Measurements from ENCODE around the gene ST3GAL3.

GRCh38 chr1:43803105-43803504 lies 95.8 kb downstream of the ST3GAL3 start:
- TF ChIP-seq ZNF416 (CRISPR knock-in tag; IDR thresholded peaks at IDR 0.05) (no peak), FOXP4 (CRISPR knock-in tag; IDR thresholded peaks at IDR 0.05) (no peak), IRF1 (CRISPR knock-in tag; IDR thresholded peaks at IDR 0.05) (no peak), PREB (CRISPR knock-in tag; IDR thresholded peaks at IDR 0.05; ENCODE audit: borderline replicate concordance) (no peak), CTCF (IDR thresholded peaks at IDR 0.05) (no peak), KAT7 (CRISPR knock-in tag; IDR thresholded peaks at IDR 0.05; ENCODE audit: borderline replicate concordance) (no peak), PRDM15 (CRISPR knock-in tag; IDR thresholded peaks at IDR 0.05) (no peak), SP1 (CRISPR knock-in tag; conservative IDR thresholded peaks at IDR 0.05) (no peak), USF1 (CRISPR knock-in tag; IDR thresholded peaks at IDR 0.05) (no peak), ZNF138 (CRISPR knock-in tag; conservative IDR thresholded peaks at IDR 0.05) (no peak), ATF3 (CRISPR knock-in tag; conservative IDR thresholded peaks at IDR 0.05) (no peak), MAX (CRISPR knock-in tag; IDR thresholded peaks at IDR 0.05) (no peak), E2F4 (CRISPR knock-in tag; IDR thresholded peaks at IDR 0.05; ENCODE audit: borderline replicate concordance, low read depth) (no peak), ZNF232 (CRISPR knock-in tag; IDR thresholded peaks at IDR 0.05) (no peak)

Measured in WTC11 (cell line).